HG03025 (cell line): Measurements from ENCODE around the gene KBTBD2.
"Not testable (repeated sequence)": the region's sequence is repeated elsewhere in the genome, so short reads cannot be mapped to it uniquely, and the experiment has no call there.

Experiments
- ATAC-seq: cut with Tn5 transposase; IDR thresholded peaks from one replicate; pipeline ENCODE4 v1.9.1; 2021; ENCODE audit warnings: mild to moderate bottlenecking, moderate library complexity; ENCODE audit not compliant: unreplicated experiment, low FRiP score

KBTBD2 gene

DNA sequence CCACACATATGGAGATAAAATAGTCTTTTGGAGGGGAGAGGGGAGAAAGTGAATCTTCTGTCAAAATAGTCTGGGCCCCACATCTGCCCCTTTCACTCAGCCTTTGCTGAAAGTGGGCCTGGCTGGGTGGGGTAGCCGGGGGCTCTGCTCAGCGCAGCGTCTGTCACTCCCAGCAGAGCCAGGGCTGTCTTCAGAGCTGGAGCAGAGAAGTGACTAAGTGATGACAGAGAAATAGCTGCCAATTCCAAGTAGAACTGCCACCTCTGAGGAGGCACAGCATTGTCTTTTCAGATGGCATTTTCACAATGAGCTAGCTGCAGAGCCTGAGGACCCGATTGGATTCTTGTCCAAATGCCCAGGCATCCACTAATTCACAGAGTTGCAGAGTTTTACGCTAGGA is 34.5 kb downstream of the KBTBD2 start:
- not testable (repeated sequence) for ATAC-seq

DNA sequence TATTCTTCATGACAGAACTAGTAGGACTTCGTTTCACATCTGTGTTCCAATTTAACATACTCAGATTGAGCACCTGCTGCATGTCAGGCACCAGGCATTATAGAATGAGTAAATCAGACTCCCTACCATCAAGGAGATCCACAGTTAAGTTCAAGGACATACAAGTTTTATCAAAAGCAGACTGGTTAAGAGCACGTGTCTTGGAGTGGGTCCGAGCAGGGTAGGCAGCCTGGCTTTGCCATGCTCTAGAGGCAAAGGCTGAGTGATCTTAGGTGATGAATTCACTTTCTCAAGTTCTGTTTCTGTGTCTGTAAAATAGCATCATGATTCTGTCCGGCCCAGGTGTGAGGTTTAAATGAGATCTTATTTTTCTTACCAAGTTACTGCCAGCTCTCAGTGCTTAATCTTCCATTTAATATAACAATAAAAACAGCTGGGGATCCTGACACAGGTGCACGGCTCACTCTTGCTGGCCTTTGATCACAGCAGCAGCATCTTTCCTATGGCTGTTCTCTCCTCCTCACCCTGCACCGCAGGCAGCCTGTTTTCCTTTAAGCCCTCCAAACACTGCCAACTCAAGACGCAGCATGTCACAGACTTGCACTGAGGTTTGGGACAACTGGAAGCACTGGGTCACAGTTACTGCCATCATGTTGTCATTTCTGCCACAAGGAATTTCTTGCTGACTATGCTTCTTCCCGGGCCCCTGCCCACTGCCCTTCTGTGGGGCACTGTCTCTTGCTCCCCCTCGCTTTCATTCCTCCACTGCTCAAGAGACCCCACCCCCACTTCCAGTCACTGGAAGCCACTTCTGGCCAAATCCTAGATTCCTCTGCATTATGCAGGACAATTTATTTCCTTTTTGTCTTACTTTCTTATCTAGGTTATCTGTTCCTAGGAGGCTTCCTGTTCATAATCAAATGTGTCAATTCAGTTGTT is 35.5 kb downstream of the KBTBD2 start:
- not testable (repeated sequence) for ATAC-seq

DNA sequence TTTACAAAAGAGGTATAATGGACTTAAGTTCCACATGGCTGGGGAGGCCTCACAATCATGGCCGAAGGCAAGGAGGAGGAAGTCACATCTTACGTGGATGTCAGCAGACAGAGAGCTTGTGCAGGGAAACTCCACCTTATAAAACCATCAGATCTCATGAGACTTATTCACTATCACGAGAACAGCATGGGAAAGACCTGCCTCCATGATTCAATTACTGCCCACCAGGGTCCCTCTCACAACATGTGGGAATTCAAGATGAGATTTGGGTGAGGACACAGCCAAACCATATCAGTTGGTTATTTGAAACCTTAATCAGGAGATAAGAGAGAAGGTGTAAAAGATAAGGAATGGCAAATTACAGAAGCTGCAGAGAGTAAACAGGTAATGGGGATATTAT is 40.9 kb downstream of the KBTBD2 start:
- not testable (repeated sequence) for ATAC-seq

DNA sequence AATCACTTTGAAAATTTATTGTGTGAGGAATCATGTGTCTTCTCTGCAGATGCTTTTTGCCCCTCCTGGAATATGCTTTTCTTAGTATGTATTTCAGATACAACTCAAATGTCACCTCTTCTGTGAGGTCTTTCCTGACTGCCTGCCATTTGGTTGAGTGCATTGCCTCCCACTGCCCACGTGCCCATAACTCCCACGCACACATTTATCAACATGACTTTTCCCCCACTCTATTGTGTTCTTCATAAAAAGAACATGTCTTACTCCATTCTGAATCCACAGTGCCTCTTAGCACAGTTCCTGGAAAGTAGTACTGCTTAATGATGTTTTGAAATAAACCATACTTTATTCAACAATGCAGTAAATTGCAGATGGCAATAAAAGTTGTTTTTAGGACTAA is 42.9 kb downstream of the KBTBD2 start:
- ATAC-seq: not testable (repeated sequence)

DNA sequence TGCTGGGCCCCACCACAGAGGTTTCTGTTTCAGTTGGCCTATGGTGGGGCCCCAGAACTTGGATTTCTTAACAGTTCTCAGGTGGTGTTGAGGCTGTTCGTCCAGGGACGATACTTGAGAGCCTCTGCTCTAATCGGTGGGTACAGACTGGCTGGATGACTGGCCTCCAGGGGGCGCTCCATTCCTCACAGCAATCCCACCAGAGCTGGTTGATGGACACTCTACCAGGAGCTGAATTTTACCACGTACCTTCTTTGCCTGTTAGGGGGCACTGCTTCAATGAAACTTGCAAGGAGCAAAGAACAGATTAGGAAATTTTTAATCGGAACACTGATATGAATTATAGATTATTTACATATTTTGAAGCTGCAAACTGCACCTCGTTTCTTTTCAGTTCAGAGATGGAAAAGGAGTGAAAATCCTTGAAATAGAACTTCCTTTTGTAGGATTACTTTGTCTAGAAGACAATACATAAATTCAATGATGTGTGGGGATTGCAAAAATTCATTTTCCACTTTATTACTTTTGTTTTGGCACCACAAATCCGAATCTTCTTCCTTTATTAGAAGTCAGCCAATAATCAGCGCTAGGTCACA is 44.8 kb downstream of the KBTBD2 start:
- peak; percentile 100 for ATAC-seq

DNA sequence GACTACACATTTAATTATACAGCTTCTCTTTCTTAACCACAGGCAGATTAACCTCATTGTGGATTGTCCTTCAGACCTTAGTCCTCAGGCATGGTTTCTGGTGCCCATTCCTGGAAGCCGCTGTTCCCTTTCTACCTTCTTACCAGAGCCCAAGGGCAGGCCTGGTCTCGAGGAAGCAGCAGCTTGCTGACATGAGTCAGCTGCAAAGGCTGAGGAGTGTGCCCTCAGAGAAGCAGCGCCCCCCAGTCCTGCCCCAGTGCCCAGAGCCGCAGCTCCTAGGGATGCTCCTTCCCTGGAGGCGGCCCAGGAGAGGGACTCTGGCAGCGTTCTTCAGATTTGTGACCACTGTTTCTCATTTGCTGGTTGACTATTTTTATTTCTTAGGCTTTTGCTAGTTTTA is 46.8 kb downstream of the KBTBD2 start:
- ATAC-seq: not testable (repeated sequence)

DNA sequence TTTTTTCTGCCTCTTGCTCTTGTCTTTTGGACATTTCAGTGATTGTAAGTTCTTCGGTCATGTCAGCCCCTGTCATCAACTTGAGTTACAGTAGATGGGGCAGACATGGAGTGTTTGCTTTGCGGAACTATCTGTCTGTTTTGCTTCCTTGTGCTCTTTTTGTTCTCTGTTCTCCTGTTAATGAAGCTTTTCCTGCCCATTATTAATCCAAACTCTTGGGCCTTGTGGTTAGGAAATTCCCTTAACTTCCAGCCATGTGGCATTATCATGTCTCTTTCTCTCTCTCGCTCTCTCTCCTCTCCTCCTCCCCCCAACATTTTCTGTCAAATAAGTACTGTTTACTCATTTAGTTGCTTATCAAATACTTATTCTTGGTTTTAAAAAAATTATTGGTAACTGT is 47.8 kb downstream of the KBTBD2 start:
- ATAC-seq: not testable (repeated sequence)

DNA sequence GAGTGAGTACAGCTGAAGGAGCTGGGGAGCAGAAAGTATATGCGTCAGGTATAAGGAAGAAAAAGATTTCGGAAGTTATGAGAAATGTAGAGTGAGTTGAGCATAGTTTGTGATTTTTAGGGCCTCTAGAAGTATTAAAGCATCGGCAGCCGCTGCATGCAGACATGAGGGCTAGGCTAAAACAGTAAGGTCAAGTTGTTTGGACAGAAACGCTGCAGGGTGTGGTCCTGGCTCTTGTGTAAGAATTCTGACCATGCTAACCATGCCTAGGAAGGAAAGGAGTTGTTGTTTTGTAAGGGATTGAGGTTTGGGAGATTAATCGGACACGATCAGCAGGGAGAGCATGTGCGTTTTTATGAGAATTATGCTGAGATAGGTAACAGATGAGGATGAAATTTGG is 51.7 kb downstream of the KBTBD2 start:
- not testable (repeated sequence) for ATAC-seq

DNA sequence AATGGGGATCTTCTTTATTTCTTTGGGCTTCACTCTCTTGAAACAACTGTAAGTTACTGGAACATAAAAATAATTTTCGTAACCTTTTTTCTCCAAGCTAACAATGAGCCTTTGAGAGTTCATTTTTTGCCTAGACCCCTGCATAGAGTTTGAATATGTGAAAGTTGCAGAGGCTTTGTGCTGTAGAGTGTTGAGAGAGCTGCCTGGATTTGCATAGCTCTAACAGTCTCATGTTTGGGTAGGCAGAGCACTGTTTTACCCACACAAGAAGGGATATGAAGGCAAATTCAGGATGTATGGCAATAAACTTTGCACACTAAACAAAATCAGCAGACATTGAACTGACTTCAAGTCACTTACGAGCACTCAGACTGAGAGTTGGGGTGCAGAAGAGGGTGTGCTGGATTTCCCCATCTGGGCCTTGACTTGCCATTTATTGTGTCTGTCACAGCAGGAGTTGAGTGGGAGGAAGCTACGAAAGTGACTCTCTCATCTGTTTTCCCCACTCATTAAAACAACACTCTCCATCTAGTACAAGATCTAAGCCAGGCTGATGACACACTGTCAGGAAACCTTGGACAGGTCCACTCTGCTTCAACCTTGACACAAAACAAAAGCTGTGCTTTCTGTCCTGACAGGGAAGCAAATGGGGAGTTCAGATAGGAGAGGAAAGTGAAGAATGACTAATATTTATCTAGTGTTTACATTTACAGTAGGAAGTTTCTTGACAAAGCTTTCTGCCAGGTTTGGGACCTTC is 62.4 kb downstream of the KBTBD2 start:
- ATAC-seq: peak; percentile 85
